Activated naive CD4-positive, alpha-beta T cell treated with anti-CD3 and anti-CD28 coated beads for 36 hours (primary cell): Measurements from ENCODE around the gene ACSS3. TPM values are rescaled to one million over a fixed set of nuclear protein-coding genes. Genes with fewer than 3 reads are reported as not detected.

Experiments
- CTCF ChIA-PET: fragments of 350-600 bp; sonication (Branson Sonifier 250); formaldehyde crosslinking; loops from one replicate; lab custom pipeline; 2021; ENCODE audit warnings: antibody characterized with exemption; lab: Charles Lee
- DNase-seq: peaks from one replicate; pipeline ENCODE4 v3.0.0-alpha.2; 2020
- H3K27ac Mint-ChIP-seq: one replicate; pipeline ENCODE4 v1.8.0; 2021; ENCODE audit warnings: mild to moderate bottlenecking, mixed read lengths
- H3K27me3 Mint-ChIP-seq: one replicate; pipeline ENCODE4 v1.8.0; 2021; ENCODE audit warnings: low read depth, mixed read lengths
- H3K36me3 Mint-ChIP-seq: one replicate; pipeline ENCODE4 v1.8.0; 2021; ENCODE audit warnings: low read depth, mixed read lengths
- H3K4me1 Mint-ChIP-seq: one replicate; pipeline ENCODE4 v1.8.0; 2021; ENCODE audit warnings: low read depth, mixed read lengths
- H3K4me3 Mint-ChIP-seq: one replicate; pipeline ENCODE4 v1.8.0; 2021; ENCODE audit warnings: mild to moderate bottlenecking, moderate library complexity, mixed read lengths
- H3K9me3 Mint-ChIP-seq: one replicate; pipeline ENCODE4 v1.8.0; 2021; ENCODE audit warnings: mixed read lengths
- intact Hi-C: fragments of 100-400 bp; cut with micrococcal nuclease; formaldehyde crosslinking; loops from one replicate; pipeline ENCODE4 v1.15.1; 2023
- microRNA-seq: library from miRNA; unstranded; fragments of <30 nt; microRNA quantifications from one replicate; pipeline ENCODE4 v1.2.0, GENCODE V29; 2022; ENCODE audit warnings: borderline microRNAs expressed, borderline replicate concordance
- total RNA-seq, 2 experiments: library from RNA; stranded (reverse); gene quantifications; one replicate each; pipeline ENCODE4 v1.2.3, GENCODE V29; 2021

Gene ACSS3
- total RNA-seq, 2 experiments from 2014 or later: not detected

- H3K9me3 Mint-ChIP-seq: no peaks in the 10 kb centered on the region
- no peak overlapping the region for H3K4me3 Mint-ChIP-seq
- DNase-seq: no peak
- CTCF ChIA-PET: no interaction called here
- intact Hi-C loops: no loop called here
- no peaks in the 10 kb centered on the region for H3K27me3 Mint-ChIP-seq
- no peak overlapping the region for H3K27ac Mint-ChIP-seq
- H3K36me3 Mint-ChIP-seq: no peaks in the 10 kb centered on the region
- no peaks in the 10 kb centered on the region for H3K4me1 Mint-ChIP-seq
These were observed 218.9 kb downstream of the ACSS3 start for GRCh38 chr12:81296556-81297305.

DNA sequence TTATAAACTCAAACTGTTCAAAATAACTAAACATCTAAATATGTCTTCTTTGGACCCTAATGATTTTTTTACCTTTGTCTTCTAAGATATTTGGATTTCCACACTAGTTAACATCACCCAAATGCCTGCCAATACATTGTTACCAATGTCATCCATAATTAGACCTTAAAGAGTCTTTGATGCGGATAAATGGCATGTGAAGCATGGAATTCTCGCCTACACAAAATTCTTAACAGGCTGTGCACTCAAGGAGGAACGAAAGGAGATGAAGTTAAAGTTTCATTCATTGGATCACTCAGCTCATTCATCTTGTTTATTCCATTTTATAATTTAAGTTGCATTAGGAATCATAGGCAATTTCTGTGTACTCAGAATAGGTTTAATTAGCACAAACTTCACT, 219.7 kb downstream of the ACSS3 start:
- no peak for DNase-seq
- intact Hi-C loops: no loop called here
- Mint-ChIP-seq H3K36me3 (no peaks in the 10 kb centered on the region), H3K4me1 (no peaks in the 10 kb centered on the region), H3K27ac (no peak overlapping the region), H3K27me3 (no peaks in the 10 kb centered on the region), H3K4me3 (no peak overlapping the region), H3K9me3 (no peaks in the 10 kb centered on the region)
- CTCF ChIA-PET: no interaction called here

DNA sequence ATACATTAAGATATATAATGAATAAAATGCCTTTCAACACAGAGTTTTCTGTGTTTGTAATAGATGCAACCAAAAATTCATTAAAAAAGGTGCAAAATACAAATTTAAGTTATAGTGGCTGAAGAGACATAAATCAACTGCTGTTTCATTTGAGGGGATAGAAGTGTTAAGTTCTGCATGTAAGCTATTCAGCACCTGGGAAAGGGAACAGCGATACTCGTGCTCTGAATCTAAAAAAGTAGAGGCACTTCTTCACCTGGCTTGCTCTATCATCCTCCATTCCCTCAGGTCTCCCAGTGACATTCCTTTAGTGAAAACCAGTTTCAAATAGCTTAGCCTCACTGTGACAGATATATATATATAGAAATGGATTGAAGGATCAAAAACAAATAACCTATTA, 222.6 kb downstream of the ACSS3 start:
- H3K36me3 Mint-ChIP-seq: no peaks in the 10 kb centered on the region
- intact Hi-C loops: no loop called here
- H3K4me3 Mint-ChIP-seq: no peak overlapping the region
- CTCF ChIA-PET: no interaction called here
- DNase-seq: no peak
- H3K27ac Mint-ChIP-seq: no peak overlapping the region
- H3K4me1 Mint-ChIP-seq: no peaks in the 10 kb centered on the region
- H3K9me3 Mint-ChIP-seq: no peaks in the 10 kb centered on the region
- H3K27me3 Mint-ChIP-seq: no peaks in the 10 kb centered on the region

GRCh38 chr12:81303935-81304334, 226.1 kb downstream of the ACSS3 start:
- CTCF ChIA-PET: no interaction called here
- H3K27ac Mint-ChIP-seq: no peak overlapping the region
- intact Hi-C loops: no loop called here

More at GRCh38 chr12:81303935-81304334, 226.1 kb downstream of the ACSS3 start:
- Mint-ChIP-seq H3K4me1 (no peaks in the 10 kb centered on the region), H3K4me3 (no peak overlapping the region), H3K9me3 (no peaks in the 10 kb centered on the region), H3K36me3 (no peaks in the 10 kb centered on the region), H3K27me3 (no peaks in the 10 kb centered on the region)
- no peak for DNase-seq

Small RNA genes lying within 50 kb of the gene (microRNA-seq; reads per million reads assigned to microRNA genes)
- gene MIR4699: not detected

Other genes starting within 250 kb of the ACSS3 start
- gene LIN7A, start 140.1 kb upstream of the ACSS3 start, total RNA-seq: not detected